HepG2 (cell line): ENCODE results near the gene NCBP2. TPM values are rescaled to one million over a fixed set of nuclear protein-coding genes. Genes with fewer than 3 reads are reported as not detected.
A peak's percentile ranks its signal among the peaks of the same experiment; 100 is the strongest.

Experiments
- ATAD3A ChIP-seq: sonication (generic); formaldehyde crosslinking; IDR thresholded peaks from 2 replicates; pipeline ENCODE4 v1.4.0; 2020; ENCODE audit warnings: missing genetic modification reagents
- EZH2 ChIP-seq: conservative IDR thresholded peaks from 2 replicates; pipeline ENCODE4 v1.6.1; 2012; ENCODE audit warnings: mild to moderate bottlenecking, low read depth, low read length, moderate library complexity
- GFI1 ChIP-seq: sonication (generic); formaldehyde crosslinking; IDR thresholded peaks from 2 replicates; pipeline ENCODE4 v1.5.0; 2020; ENCODE audit warnings: missing genetic modification reagents, mild to moderate bottlenecking, borderline replicate concordance
- HBP1 ChIP-seq: IDR thresholded peaks from 2 replicates; pipeline ENCODE4 v1.6.1; 2016; ENCODE audit warnings: low read depth, control low read depth
- HMG20A ChIP-seq: IDR thresholded peaks from 2 replicates; pipeline ENCODE4 v1.6.1; 2016; ENCODE audit warnings: borderline replicate concordance
- HNF1A ChIP-seq, 2 experiments: sonication (generic) in 1 of 2; formaldehyde crosslinking in 1 of 2; IDR thresholded peaks; 2 replicates each; pipeline versions ENCODE4 v1.4.0 to v1.6.1; 2016 to 2020; ENCODE audit warnings: borderline replicate concordance in 1 of 2, low read depth in 1 of 2, mild to moderate bottlenecking in 1 of 2, missing genetic modification reagents in 1 of 2
- HOXA3 ChIP-seq: sonication (generic); formaldehyde crosslinking; IDR thresholded peaks from 2 replicates; pipeline ENCODE4 v1.5.0; 2020; ENCODE audit warnings: missing genetic modification reagents
- IKZF4 ChIP-seq: sonication (generic); formaldehyde crosslinking; IDR thresholded peaks from 2 replicates; pipeline ENCODE4 v1.5.1; 2020; ENCODE audit warnings: borderline replicate concordance, mild to moderate bottlenecking, low read depth, missing genetic modification reagents; ENCODE audit errors: not compliant biosample characterization
- JUND ChIP-seq: sonication (generic); formaldehyde crosslinking; IDR thresholded peaks from 2 replicates; pipeline ENCODE4 v1.8.0; 2022; ENCODE audit warnings: mild to moderate bottlenecking, missing genetic modification reagents
- TCF7L2 ChIP-seq: IDR thresholded peaks from 2 replicates; pipeline ENCODE4 v1.6.1; 2011; ENCODE audit warnings: mild to moderate bottlenecking, low read depth, low read length, moderate library complexity
- THAP8 ChIP-seq: sonication (generic); formaldehyde crosslinking; IDR thresholded peaks from 2 replicates; pipeline ENCODE4 v1.5.1; 2020; ENCODE audit warnings: missing genetic modification reagents, mild to moderate bottlenecking, borderline replicate concordance
- ZNF260 ChIP-seq: sonication (generic); formaldehyde crosslinking; IDR thresholded peaks from 2 replicates; pipeline ENCODE4 v1.4.0; 2020; ENCODE audit warnings: missing genetic modification reagents, low read depth, mild to moderate bottlenecking, borderline replicate concordance
- ZNF784 ChIP-seq: sonication (generic); formaldehyde crosslinking; IDR thresholded peaks from 2 replicates; pipeline ENCODE4 v1.5.1; 2020; ENCODE audit warnings: missing genetic modification reagents, mild to moderate bottlenecking, borderline replicate concordance
- polyA plus RNA-seq, 8 experiments: library from polyadenylated mRNA; depleted of rRNA in 3 of 8; stranded (reverse) in 7 of 8; unstranded in 1 of 8; fragments of >200 nt; fragmentation: Illumina TruSeq in 4 of 8; extraction: Trizol in 4 of 8; gene quantifications; 2 replicates each; pipeline versions ENCODE4 v1.2.1 to v1.2.3, GENCODE V29; 2011 to 2016; ENCODE audit warnings: low read depth in 4 of 8, missing spikeins in 1 of 8, mixed read lengths in 1 of 8; ENCODE audit not compliant: insufficient read depth in 1 of 8
- total RNA-seq, 5 experiments: library from RNA; depleted of rRNA; stranded (reverse); fragments of >200 nt; fragmentation: Illumina TruSeq; extraction: Trizol; gene quantifications; 2 replicates each; pipeline ENCODE4 v1.2.3, GENCODE V29; 2016; ENCODE audit warnings: low read depth in 1 of 5
- TF ChIP-seq, protein P1 (sequence below): IDR thresholded peaks from 2 replicates; pipeline ENCODE4 v1.6.1; 2012; ENCODE audit warnings: low read length, improper control_type of control experiment
- TF ChIP-seq, protein P2 (sequence below): sonication (generic); formaldehyde crosslinking; IDR thresholded peaks from 2 replicates; pipeline ENCODE4 v1.4.0; 2020; ENCODE audit warnings: mild to moderate bottlenecking, low read depth, missing genetic modification reagents

NCBP2 gene
- total and polyA plus RNA-seq, 2 of the 13 experiments (the other 11 are each of a cell fraction or from before 2014, with no cell fraction given), result 58.7 to 95.5 TPM

- peak; percentile 53; the same call in 1 of the 2 replicates for TF ChIP-seq HOXA3 (CRISPR knock-in tag)
- TF ChIP-seq HNF1A (IDR thresholded peaks at IDR 0.05; ENCODE audit: low read depth), result peak; percentile 90
- peak; percentile 91 for TF ChIP-seq HNF1A (CRISPR knock-in tag; IDR thresholded peaks at IDR 0.05; ENCODE audit: borderline replicate concordance)
- no peak; the same call in 1 of the 2 replicates for TF ChIP-seq THAP8 (CRISPR knock-in tag)
- TF ChIP-seq, protein P1, sequence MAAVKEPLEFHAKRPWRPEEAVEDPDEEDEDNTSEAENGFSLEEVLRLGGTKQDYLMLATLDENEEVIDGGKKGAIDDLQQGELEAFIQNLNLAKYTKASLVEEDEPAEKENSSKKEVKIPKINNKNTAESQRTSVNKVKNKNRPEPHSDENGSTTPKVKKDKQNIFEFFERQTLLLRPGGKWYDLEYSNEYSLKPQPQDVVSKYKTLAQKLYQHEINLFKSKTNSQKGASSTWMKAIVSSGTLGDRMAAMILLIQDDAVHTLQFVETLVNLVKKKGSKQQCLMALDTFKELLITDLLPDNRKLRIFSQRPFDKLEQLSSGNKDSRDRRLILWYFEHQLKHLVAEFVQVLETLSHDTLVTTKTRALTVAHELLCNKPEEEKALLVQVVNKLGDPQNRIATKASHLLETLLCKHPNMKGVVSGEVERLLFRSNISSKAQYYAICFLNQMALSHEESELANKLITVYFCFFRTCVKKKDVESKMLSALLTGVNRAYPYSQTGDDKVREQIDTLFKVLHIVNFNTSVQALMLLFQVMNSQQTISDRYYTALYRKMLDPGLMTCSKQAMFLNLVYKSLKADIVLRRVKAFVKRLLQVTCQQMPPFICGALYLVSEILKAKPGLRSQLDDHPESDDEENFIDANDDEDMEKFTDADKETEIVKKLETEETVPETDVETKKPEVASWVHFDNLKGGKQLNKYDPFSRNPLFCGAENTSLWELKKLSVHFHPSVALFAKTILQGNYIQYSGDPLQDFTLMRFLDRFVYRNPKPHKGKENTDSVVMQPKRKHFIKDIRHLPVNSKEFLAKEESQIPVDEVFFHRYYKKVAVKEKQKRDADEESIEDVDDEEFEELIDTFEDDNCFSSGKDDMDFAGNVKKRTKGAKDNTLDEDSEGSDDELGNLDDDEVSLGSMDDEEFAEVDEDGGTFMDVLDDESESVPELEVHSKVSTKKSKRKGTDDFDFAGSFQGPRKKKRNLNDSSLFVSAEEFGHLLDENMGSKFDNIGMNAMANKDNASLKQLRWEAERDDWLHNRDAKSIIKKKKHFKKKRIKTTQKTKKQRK, result no peak
- no peak for TF ChIP-seq TCF7L2
- TF ChIP-seq ZNF260 (CRISPR knock-in tag), result no peak
- TF ChIP-seq EZH2, result no peak
- 0 out of 2 replicates have a peak, but pooled peaks have one; percentile 60 for TF ChIP-seq HBP1 (CRISPR knock-in tag)
- TF ChIP-seq, protein P2, sequence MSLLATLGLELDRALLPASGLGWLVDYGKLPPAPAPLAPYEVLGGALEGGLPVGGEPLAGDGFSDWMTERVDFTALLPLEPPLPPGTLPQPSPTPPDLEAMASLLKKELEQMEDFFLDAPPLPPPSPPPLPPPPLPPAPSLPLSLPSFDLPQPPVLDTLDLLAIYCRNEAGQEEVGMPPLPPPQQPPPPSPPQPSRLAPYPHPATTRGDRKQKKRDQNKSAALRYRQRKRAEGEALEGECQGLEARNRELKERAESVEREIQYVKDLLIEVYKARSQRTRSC, result no peak
- peak; percentile 63; the same call in 1 of the 2 replicates for TF ChIP-seq HMG20A (CRISPR knock-in tag)
- no peak for TF ChIP-seq IKZF4
- no peak for TF ChIP-seq ZNF784
- TF ChIP-seq ATAD3A (CRISPR knock-in tag), result no peak
- no peak for TF ChIP-seq JUND (CRISPR knock-in tag)
- TF ChIP-seq GFI1 (CRISPR knock-in tag), result no peak; the same call in 1 of the 2 replicates
Measured at GRCh38 chr3:196962108-196962929, 20.0 kb upstream of the NCBP2 start (continued).
